ENCODE results near the gene GGACT.

GRCh38 chr13:100532836-100533435 lies 55.7 kb downstream of the GGACT start:
- TF ChIP-seq, protein P1, sequence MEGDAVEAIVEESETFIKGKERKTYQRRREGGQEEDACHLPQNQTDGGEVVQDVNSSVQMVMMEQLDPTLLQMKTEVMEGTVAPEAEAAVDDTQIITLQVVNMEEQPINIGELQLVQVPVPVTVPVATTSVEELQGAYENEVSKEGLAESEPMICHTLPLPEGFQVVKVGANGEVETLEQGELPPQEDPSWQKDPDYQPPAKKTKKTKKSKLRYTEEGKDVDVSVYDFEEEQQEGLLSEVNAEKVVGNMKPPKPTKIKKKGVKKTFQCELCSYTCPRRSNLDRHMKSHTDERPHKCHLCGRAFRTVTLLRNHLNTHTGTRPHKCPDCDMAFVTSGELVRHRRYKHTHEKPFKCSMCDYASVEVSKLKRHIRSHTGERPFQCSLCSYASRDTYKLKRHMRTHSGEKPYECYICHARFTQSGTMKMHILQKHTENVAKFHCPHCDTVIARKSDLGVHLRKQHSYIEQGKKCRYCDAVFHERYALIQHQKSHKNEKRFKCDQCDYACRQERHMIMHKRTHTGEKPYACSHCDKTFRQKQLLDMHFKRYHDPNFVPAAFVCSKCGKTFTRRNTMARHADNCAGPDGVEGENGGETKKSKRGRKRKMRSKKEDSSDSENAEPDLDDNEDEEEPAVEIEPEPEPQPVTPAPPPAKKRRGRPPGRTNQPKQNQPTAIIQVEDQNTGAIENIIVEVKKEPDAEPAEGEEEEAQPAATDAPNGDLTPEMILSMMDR (IDR thresholded peaks at IDR 0.05; ENCODE audit: low read depth, low read length) = no peak
- no peak for TF ChIP-seq EZH2phosphoT487 (IDR thresholded peaks at IDR 0.05; ENCODE audit: low read depth)

Data from OCI-LY3 (cell line).